Fibroblast of pulmonary artery (primary cell): Measurements from ENCODE around the gene RCC1.
"Not testable (repeated sequence)": the region's sequence is repeated elsewhere in the genome, so short reads cannot be mapped to it uniquely, and the experiment has no call there.

Experiments used
- DNase-seq: peaks from one replicate; pipeline ENCODE4 v3.0.0-alpha.2; 2010; ENCODE audit warnings: low read depth
- H3K4me3 ChIP-seq: replicated peaks from 2 replicates; pipeline ENCODE4 v1.5.1; 2011; ENCODE audit warnings: low read depth, mild to moderate bottlenecking, control low read depth, low read length, moderate library complexity
- TF ChIP-seq, protein P1 (sequence below): IDR thresholded peaks from 2 replicates; pipeline ENCODE4 v1.5.1; 2011; ENCODE audit warnings: mild to moderate bottlenecking, control low read depth, low read length, inconsistent platforms; ENCODE audit errors: missing control alignments

The RCC1 gene

DNA sequence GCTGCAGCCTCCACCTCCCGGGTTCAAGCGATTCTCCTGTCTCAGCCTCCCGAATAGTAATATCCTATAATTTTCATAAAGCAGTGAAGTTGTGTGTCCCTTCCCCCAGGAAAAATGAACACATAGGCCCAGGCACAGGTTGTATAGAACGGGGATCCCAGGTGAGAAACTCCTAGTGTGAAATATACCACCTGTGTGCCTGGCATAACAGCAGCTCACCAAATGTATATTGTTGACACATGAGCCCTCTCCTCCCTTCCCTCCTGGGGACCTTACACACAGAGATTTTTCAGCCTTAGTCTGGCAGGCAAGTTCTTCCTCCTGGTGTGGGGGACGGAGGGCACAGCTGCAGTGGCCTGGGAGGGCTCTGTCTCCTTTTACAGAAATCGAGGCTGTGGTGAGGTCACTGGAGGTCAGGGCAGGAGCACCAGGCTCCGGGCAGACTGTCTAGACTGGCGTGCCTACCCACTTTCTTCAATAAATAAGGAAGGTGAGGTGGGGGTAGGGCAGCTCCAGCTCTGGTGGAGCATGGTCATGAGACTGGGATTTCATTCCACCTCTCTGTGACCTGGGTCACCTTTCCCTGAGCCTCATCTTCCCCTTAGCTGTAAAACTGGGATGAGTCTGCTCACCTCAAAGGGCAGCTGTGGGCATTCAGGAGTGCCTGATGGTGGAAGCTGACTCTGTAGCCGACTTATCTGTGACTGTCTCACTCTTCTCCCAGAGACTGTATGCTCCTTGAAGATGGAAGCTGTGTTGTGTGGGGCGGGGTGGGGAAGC is 14.3 kb downstream of the RCC1 start:
- no peak overlapping the region for H3K4me3 ChIP-seq
- TF ChIP-seq, protein P1, sequence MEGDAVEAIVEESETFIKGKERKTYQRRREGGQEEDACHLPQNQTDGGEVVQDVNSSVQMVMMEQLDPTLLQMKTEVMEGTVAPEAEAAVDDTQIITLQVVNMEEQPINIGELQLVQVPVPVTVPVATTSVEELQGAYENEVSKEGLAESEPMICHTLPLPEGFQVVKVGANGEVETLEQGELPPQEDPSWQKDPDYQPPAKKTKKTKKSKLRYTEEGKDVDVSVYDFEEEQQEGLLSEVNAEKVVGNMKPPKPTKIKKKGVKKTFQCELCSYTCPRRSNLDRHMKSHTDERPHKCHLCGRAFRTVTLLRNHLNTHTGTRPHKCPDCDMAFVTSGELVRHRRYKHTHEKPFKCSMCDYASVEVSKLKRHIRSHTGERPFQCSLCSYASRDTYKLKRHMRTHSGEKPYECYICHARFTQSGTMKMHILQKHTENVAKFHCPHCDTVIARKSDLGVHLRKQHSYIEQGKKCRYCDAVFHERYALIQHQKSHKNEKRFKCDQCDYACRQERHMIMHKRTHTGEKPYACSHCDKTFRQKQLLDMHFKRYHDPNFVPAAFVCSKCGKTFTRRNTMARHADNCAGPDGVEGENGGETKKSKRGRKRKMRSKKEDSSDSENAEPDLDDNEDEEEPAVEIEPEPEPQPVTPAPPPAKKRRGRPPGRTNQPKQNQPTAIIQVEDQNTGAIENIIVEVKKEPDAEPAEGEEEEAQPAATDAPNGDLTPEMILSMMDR: no peak
- DNase-seq: no peak

DNA sequence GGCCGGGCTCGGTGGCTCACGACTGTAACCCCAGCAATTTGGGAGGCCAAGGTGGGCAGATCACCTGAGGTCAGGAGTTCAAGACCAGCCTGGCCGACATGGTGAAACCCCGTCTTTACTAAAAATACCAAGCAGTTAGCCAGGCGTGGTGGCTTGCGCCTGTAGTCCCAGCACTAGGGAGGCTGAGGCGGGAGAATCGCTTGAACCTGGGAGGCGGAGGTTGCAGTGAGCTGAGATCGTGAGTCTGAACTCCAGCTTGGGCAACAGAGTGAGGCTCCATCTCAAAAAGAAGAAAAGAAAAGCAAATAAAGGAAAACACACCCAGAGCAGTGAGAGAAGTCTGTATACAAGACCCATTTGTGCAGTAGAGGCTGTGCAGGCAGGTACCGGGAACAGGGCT is 15.0 kb downstream of the RCC1 start:
- H3K4me3 ChIP-seq, DNase-seq: not testable (repeated sequence)

DNA sequence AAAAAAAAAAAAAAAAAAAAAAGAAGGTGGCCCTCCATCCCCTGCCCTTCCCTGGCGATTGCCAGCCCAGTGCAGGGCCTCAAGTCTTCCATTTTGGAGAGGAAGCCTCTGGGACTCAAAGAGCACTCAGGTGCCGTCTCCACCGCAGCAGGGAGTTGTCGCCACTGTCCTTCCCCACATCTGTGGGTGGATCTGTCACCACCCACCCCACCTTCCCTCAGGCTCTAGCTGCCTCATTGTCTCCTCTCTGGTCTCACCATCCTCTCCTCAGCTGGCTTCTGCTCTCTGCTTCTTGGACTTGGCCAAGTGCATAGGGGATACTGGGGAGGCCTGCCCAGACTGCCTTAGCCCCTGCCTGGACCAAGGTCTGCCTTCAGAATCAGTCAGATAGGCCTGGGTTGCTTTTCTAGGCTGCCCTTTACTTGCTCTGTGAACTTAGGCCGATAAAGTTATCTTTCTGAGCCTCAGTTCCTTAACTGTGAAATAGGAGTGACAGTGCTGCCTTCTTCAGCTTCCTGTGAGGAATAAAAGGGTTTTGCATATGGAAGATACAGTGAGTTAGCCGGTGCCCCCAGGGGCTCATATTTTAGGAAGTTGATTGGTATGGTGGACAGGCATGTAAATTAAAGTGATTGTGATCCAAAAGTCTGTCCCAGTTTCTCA is 15.8 kb downstream of the RCC1 start:
- TF ChIP-seq, protein P1: no peak
- H3K4me3 ChIP-seq: no peak overlapping the region
- DNase-seq: no peak

DNA sequence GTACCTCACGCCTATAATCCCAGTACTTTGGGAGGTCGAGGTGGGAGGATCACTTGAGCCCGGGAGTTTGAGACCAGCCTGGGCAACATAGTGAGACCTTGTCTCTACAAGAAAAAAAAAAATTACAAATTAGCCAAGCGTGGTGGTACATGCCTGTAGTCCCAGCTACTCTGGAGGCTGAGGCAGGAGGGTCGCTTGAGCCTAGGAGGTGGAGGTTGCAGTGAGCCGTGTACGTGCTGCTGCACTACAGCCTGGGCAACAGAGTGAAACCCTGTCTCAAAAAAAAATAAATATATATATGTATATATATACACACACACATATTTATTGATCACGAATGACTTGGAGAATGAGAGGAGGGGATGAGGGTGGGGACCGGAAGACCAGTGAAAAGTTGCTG is 16.7 kb downstream of the RCC1 start:
- not testable (repeated sequence) for DNase-seq, H3K4me3 ChIP-seq

DNA sequence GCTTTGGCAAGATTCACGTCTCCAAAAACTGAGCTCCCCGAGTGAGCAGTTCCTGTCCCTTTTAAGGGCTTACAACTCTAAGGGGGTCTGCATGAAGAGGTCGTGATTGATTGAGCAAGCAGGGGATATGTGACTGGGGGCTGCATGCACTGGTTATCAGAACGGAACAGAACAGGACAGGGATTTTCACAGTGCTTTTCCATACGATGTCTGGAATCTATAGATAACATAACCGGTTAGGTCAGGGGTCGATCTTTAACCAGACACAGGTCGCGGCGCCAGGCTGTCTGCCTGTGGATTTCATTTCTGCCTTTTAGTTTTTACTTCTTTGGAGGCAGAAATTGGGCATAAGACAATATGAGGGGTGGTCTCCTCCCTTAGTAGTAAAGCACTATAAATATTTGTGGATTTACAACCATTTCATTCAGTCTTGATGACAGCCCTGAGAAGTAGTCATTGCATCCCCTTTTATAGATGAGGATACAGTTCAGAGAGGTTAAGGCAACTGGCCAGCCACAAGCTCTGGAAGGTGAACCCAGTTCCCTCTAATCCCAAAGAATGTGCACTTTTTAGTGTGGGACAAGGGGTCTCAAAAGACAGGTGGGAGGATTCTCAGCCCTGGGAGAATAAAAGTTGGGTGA is 19.3 kb downstream of the RCC1 start:
- not testable (repeated sequence) for DNase-seq, H3K4me3 ChIP-seq

DNA sequence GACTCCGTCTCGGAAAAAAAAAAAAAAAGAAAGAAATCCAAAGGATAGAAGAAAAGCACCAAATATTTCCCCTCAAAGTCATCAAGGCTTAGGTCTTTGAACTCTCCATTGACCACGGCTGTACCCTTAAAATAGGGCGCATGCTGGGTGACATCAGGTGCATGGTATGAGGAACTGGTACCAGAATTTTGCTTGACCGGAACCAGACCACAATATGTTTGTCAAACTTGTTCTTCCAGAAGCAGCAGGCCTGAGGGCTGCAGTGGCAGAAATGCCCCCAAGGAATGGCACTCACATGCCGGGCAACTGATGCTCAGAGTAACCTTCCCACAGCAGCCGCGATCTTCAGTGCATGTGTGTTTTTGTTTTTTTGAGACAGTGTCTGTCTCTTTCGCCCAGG is 21.0 kb downstream of the RCC1 start:
- no peak for DNase-seq
- TF ChIP-seq, protein P1: no peak
- H3K4me3 ChIP-seq: no peak overlapping the region

DNA sequence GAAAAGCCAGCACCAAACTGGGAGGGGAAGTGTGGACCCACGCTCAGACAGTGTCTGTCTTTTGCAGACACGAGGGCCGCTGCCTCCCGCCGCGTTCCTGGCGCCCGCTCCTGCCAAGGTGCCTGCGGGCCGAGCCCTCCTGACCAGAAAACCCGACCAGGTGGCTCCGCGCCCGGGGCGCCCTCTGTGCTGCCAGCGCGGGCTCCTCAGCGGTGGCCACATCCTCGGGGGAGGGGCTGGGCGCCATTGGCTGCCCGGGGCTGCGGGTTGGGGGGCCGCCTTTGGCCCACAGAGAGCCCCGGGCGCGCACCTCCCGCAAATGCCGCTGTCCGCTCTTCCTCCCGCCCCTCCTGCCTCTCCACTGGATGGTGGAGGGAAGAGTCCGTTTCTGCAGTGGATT is 24.6 kb downstream of the RCC1 start:
- no peak for DNase-seq
- TF ChIP-seq, protein P1: no peak
- H3K4me3 ChIP-seq: no peak overlapping the region

DNA sequence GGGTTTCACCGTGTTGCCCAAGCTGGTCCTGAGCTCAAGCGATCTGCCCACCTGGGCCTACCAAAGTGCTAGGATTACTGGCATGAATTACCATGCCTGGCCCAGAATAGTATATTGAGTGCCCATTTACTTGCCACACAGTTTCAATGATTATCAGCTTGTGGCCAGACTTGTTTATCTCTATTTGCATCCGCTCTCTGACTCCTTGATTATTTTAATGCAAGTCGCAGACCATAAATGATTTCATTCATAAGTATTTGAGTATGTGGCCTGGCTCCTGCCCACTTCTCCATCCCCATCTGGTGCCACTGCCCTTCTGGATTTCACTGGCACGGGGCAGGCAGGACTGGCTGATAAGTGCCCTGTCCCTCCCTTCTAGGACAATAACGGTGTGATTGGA is 28.8 kb downstream of the RCC1 start:
- no peak for DNase-seq
- TF ChIP-seq, protein P1: no peak
- H3K4me3 ChIP-seq: no peak overlapping the region
